ENCODE results near the gene BEX3.

DNA sequence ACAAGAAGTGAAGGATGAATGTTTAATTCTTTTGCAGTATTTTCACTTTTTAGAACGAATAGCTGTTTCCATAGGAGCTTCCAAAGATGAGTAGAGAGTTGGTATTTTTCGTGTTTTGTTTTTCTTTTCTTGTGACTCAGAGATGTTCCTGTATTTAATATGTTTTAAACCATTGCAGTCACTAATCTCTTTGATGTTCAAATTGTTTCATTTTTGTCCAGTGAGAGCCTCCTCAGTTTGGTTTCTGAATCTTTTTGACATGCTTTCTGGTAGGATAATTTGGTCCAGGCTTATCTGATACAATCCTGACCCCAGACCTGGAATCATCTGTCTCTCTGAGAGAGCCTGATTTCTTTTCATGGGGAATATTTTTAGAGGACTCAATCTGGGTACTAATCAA is 41.6 kb downstream of the BEX3 start:
- TF ChIP-seq POLR2A (IDR thresholded peaks at IDR 0.05) = no peak
- TF ChIP-seq, protein P1, sequence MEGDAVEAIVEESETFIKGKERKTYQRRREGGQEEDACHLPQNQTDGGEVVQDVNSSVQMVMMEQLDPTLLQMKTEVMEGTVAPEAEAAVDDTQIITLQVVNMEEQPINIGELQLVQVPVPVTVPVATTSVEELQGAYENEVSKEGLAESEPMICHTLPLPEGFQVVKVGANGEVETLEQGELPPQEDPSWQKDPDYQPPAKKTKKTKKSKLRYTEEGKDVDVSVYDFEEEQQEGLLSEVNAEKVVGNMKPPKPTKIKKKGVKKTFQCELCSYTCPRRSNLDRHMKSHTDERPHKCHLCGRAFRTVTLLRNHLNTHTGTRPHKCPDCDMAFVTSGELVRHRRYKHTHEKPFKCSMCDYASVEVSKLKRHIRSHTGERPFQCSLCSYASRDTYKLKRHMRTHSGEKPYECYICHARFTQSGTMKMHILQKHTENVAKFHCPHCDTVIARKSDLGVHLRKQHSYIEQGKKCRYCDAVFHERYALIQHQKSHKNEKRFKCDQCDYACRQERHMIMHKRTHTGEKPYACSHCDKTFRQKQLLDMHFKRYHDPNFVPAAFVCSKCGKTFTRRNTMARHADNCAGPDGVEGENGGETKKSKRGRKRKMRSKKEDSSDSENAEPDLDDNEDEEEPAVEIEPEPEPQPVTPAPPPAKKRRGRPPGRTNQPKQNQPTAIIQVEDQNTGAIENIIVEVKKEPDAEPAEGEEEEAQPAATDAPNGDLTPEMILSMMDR (IDR thresholded peaks at IDR 0.05) = no peak

Data from body of pancreas (tissue), 4 donors.